SKM-1 (cell line): ENCODE measurements around the gene GDE1.
"Not testable (repeated sequence)": the region's sequence is repeated elsewhere in the genome, so short reads cannot be mapped to it uniquely, and the experiment has no call there.

Source experiments
- DNase-seq: peaks from one replicate; lab custom pipeline; 2025; ENCODE audit not compliant: unreplicated experiment; lab: John Stamatoyannopoulos, UW

The GDE1 gene

GRCh38 chr16:19521471-19522396 lies at the start of gene GDE1:
TSS of gene GDE1 (minus strand) at chr16:19522098. CDS start at chr16:19521964, 134 bp downstream.
- DNase-seq: peak; percentile 89

- DNase-seq: no peak
Measured at GRCh38 chr16:19567560-19567959, 45.7 kb upstream of the GDE1 start.

- no peak for DNase-seq
Measured at GRCh38 chr16:19566362-19566761, 44.5 kb upstream of the GDE1 start.

GRCh38 chr16:19563377-19563776 lies 41.5 kb upstream of the GDE1 start:
- no peak for DNase-seq

- DNase-seq: no peak
Measured at GRCh38 chr16:19560078-19560477, 38.2 kb upstream of the GDE1 start.

- DNase-seq: no peak
Measured at GRCh38 chr16:19559242-19559910, 37.5 kb upstream of the GDE1 start.

GRCh38 chr16:19555938-19556771 lies 34.3 kb upstream of the GDE1 start:
- DNase-seq: no peak

GRCh38 chr16:19555186-19555937 lies 33.5 kb upstream of the GDE1 start, which contains the start of gene VPS35L:
TSS of gene VPS35L (plus strand) at chr16:19555703. CDS start at chr16:19555730, 27 bp downstream.
- DNase-seq: peak; percentile 93

- DNase-seq: no peak
Measured at GRCh38 chr16:19549673-19550072, 27.8 kb upstream of the GDE1 start.

- no peak for DNase-seq
Measured at GRCh38 chr16:19548144-19548543, 26.2 kb upstream of the GDE1 start.

- not testable (repeated sequence) for DNase-seq
Measured at GRCh38 chr16:19543278-19543996, 21.5 kb upstream of the GDE1 start.

- DNase-seq: no peak
Measured at GRCh38 chr16:19542138-19542821, 20.4 kb upstream of the GDE1 start.

GRCh38 chr16:19540241-19540970 lies 18.5 kb upstream of the GDE1 start:
- DNase-seq: no peak

- no peak for DNase-seq
Measured at GRCh38 chr16:19532601-19533000, 10.7 kb upstream of the GDE1 start.

GRCh38 chr16:19528666-19529065 lies 6.8 kb upstream of the GDE1 start:
- DNase-seq: no peak

GRCh38 chr16:19527161-19527560 lies 5.3 kb upstream of the GDE1 start:
- no peak for DNase-seq

GRCh38 chr16:19525385-19525723 lies 3.5 kb upstream of the GDE1 start:
- DNase-seq: no peak

GRCh38 chr16:19524616-19525384 lies 2.9 kb upstream of the GDE1 start:
- DNase-seq: no peak
